K562 (cell line): ENCODE data around the gene SYMPK. TPM values are rescaled to one million over a fixed set of nuclear protein-coding genes. Genes with fewer than 3 reads are reported as not detected.

Experiments
- ASH1L ChIP-seq: fragments of 450-650 bp; IDR thresholded peaks from 2 replicates; pipeline ENCODE4 v1.6.1; 2018; ENCODE audit warnings: borderline replicate concordance, mild to moderate bottlenecking, low read depth; ENCODE audit not compliant: partially characterized antibody
- ATF1 ChIP-seq, 2 experiments: fragments of 450-650 bp in 1 of 2; IDR thresholded peaks; 2 replicates each; pipeline ENCODE4 v1.6.1; 2016; ENCODE audit warnings: missing compliant biosample characterization in 1 of 2, missing genetic modification characterization in 1 of 2
- BCL6 ChIP-seq: fragments of 250-450 bp; sonication (Bioruptor Pico); IDR thresholded peaks from 2 replicates; pipeline ENCODE4 v1.4.0; 2020
- COPS2 ChIP-seq: fragments of 450-650 bp; conservative IDR thresholded peaks from 2 replicates; pipeline ENCODE4 v1.6.1; 2016; ENCODE audit warnings: mild to moderate bottlenecking, moderate library complexity
- FOSL1 ChIP-seq: fragments of 200-800 bp; sonication (Bioruptor generic); conservative IDR thresholded peaks from 2 replicates; pipeline ENCODE4 v1.6.1; 2016; ENCODE audit warnings: missing genetic modification characterization, missing compliant biosample characterization
- HNRNPLL ChIP-seq: fragments of 200-400 bp; formaldehyde crosslinking; IDR thresholded peaks from 2 replicates; pipeline ENCODE4 v1.6.1; 2017; ENCODE audit warnings: low read length, low read depth, mild to moderate bottlenecking; ENCODE audit not compliant: poor library complexity, severe bottlenecking
- NCOA6 ChIP-seq: fragments of 450-650 bp; IDR thresholded peaks from 2 replicates; pipeline ENCODE4 v1.6.1; 2017; ENCODE audit warnings: mild to moderate bottlenecking
- NR1H2 ChIP-seq: sonication (generic); formaldehyde crosslinking; IDR thresholded peaks from 2 replicates; pipeline ENCODE4 v1.4.0; 2020; ENCODE audit warnings: mild to moderate bottlenecking, missing genetic modification reagents
- POLR2AphosphoS5 ChIP-seq: IDR thresholded peaks from 2 replicates; pipeline ENCODE4 v1.6.1; 2011; ENCODE audit warnings: mild to moderate bottlenecking, low read depth, low read length, moderate library complexity; ENCODE audit not compliant: control insufficient read depth, insufficient read depth
- PTTG1 ChIP-seq: fragments of 450-650 bp; IDR thresholded peaks from 2 replicates; pipeline ENCODE4 v1.6.1; 2016; ENCODE audit warnings: low read depth, mild to moderate bottlenecking, missing genetic modification characterization, missing compliant biosample characterization
- RCOR1 ChIP-seq, 2 experiments: IDR thresholded peaks; 2 replicates each; pipeline ENCODE4 v1.6.1; 2012; ENCODE audit warnings: low read depth in 2 of 2, low read length in 2 of 2, borderline replicate concordance in 1 of 2, improper control_type of control experiment in 1 of 2
- SMARCA4 ChIP-seq: fragments of 450-650 bp; IDR thresholded peaks from 2 replicates; pipeline ENCODE4 v1.6.1; 2016
- SRSF1 ChIP-seq: fragments of 200-400 bp; formaldehyde crosslinking; IDR thresholded peaks from 2 replicates; pipeline ENCODE4 v1.6.1; 2017; ENCODE audit warnings: mild to moderate bottlenecking, low read depth, low read length, moderate library complexity
- TFAM ChIP-seq: fragments of 250-450 bp; sonication (Bioruptor Pico); conservative IDR thresholded peaks from 2 replicates; pipeline ENCODE4 v1.5.0; 2021; ENCODE audit warnings: mild to moderate bottlenecking, moderate library complexity
- TRIM24 ChIP-seq, 2 experiments: fragments of 450-650 bp; IDR thresholded peaks; 2 replicates each; pipeline ENCODE4 v1.6.1; 2016
- YBX1 ChIP-seq: fragments of 450-650 bp; IDR thresholded peaks from 2 replicates; pipeline ENCODE4 v1.7.1; 2016; ENCODE audit warnings: mild to moderate bottlenecking
- ZBED1 ChIP-seq: IDR thresholded peaks from 2 replicates; pipeline ENCODE4 v1.6.1; 2014
- ZNF232 ChIP-seq: sonication (generic); formaldehyde crosslinking; IDR thresholded peaks from 2 replicates; pipeline ENCODE4 v1.8.0; 2022; ENCODE audit warnings: mild to moderate bottlenecking, missing genetic modification reagents
- ZNF445 ChIP-seq: fragments of 250-450 bp; sonication (Bioruptor Pico); IDR thresholded peaks from 2 replicates; pipeline ENCODE4 v1.4.0; 2020; ENCODE audit warnings: low read depth, mild to moderate bottlenecking, moderate library complexity
- polyA plus RNA-seq, 8 experiments: library from polyadenylated mRNA; depleted of rRNA in 4 of 8; stranded (reverse) in 5 of 8; unstranded in 3 of 8; fragments of >200 nt; fragmentation: Nextera tagmentation in 2 of 8; fragmentation: Illumina TruSeq in 1 of 8; extraction: Ambion mirVana in 2 of 8; extraction: Trizol in 1 of 8; gene quantifications; 2 replicates each; pipeline versions ENCODE4 v1.2.1 to v1.2.3, GENCODE V29; 2011 to 2014; ENCODE audit warnings: inconsistent platforms in 1 of 8, missing spikeins in 1 of 8
- total RNA-seq, 7 experiments: library from RNA; depleted of rRNA in 6 of 7; stranded (reverse); fragments of >200 nt in 6 of 7; fragmentation: Illumina TruSeq in 2 of 7; extraction: Trizol in 2 of 7; gene quantifications; 2 replicates each; pipeline versions ENCODE4 v1.2.1 to v1.2.3, GENCODE V29; 2011 to 2021; ENCODE audit warnings: low replicate concordance in 1 of 7
- TF ChIP-seq, protein P1 (sequence below), 2 experiments: fragments of 450-650 bp in 1 of 2; sonication (generic) in 1 of 2; formaldehyde crosslinking in 1 of 2; IDR thresholded peaks in 1 of 2; conservative IDR thresholded peaks in 1 of 2; 2 replicates each; pipeline versions ENCODE4 v1.6.1 to v1.8.1; 2016 to 2023; ENCODE audit warnings: mild to moderate bottlenecking in 2 of 2, moderate library complexity in 2 of 2, inconsistent platforms in 1 of 2, missing genetic modification reagents in 1 of 2
- TF ChIP-seq, protein P2 (sequence below): fragments of 450-650 bp; formaldehyde crosslinking; IDR thresholded peaks from 2 replicates; pipeline ENCODE4 v1.4.0; 2022; ENCODE audit warnings: mild to moderate bottlenecking, moderate library complexity
- TF ChIP-seq, protein P3 (sequence below), 2 experiments: IDR thresholded peaks in 1 of 2; conservative IDR thresholded peaks in 1 of 2; 2 replicates each; pipeline ENCODE4 v1.6.1; 2016; ENCODE audit warnings: low read depth in 2 of 2, mild to moderate bottlenecking in 1 of 2, missing compliant biosample characterization in 1 of 2, missing genetic modification characterization in 1 of 2, moderate library complexity in 1 of 2

The SYMPK gene
- total and polyA plus RNA-seq, 9 of the 15 experiments (the other 6 are each of a cell fraction or from before 2014, with no cell fraction given), result 0.73 to 95.5 (median 58.4) TPM

- TF ChIP-seq TFAM (CRISPR knock-in tag), result no peak
- no peak; the same call in 1 of the 2 replicates for TF ChIP-seq POLR2AphosphoS5
- no peak for TF ChIP-seq COPS2
- no peak for TF ChIP-seq TRIM24 (IDR thresholded peaks at IDR 0.05)
- TF ChIP-seq PTTG1 (tag), result no peak
- TF ChIP-seq, protein P1, sequence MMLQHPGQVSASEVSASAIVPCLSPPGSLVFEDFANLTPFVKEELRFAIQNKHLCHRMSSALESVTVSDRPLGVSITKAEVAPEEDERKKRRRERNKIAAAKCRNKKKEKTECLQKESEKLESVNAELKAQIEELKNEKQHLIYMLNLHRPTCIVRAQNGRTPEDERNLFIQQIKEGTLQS (IDR thresholded peaks at IDR 0.05), result no peak
- TF ChIP-seq, protein P1 (CRISPR knock-in tag; conservative IDR thresholded peaks at IDR 0.05), result no peak
- no peak for TF ChIP-seq NCOA6
- TF ChIP-seq, protein P2, sequence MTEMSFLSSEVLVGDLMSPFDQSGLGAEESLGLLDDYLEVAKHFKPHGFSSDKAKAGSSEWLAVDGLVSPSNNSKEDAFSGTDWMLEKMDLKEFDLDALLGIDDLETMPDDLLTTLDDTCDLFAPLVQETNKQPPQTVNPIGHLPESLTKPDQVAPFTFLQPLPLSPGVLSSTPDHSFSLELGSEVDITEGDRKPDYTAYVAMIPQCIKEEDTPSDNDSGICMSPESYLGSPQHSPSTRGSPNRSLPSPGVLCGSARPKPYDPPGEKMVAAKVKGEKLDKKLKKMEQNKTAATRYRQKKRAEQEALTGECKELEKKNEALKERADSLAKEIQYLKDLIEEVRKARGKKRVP, result peak; percentile 64; the same call in 1 of the 2 replicates
- TF ChIP-seq, protein P3, sequence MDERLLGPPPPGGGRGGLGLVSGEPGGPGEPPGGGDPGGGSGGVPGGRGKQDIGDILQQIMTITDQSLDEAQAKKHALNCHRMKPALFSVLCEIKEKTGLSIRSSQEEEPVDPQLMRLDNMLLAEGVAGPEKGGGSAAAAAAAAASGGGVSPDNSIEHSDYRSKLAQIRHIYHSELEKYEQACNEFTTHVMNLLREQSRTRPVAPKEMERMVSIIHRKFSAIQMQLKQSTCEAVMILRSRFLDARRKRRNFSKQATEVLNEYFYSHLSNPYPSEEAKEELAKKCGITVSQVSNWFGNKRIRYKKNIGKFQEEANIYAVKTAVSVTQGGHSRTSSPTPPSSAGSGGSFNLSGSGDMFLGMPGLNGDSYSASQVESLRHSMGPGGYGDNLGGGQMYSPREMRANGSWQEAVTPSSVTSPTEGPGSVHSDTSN (CRISPR knock-in tag; IDR thresholded peaks at IDR 0.05; ENCODE audit: low read depth), result no peak; the same call in 1 of the 2 replicates
- TF ChIP-seq, protein P3 (tag; conservative IDR thresholded peaks at IDR 0.05; ENCODE audit: low read depth), result no peak
- TF ChIP-seq FOSL1 (tag), result 0 out of 2 replicates have a peak, but pooled peaks have one; percentile 3
- TF ChIP-seq YBX1, result no peak
- no peak for TF ChIP-seq ZNF445 (CRISPR knock-in tag)
- TF ChIP-seq ASH1L, result peak; percentile 76
- no peak for TF ChIP-seq ATF1 (CRISPR knock-in tag; IDR thresholded peaks at IDR 0.05)
- peak; percentile 82 for TF ChIP-seq ATF1 (tag; IDR thresholded peaks at IDR 0.05)
- TF ChIP-seq ZBED1, result no peak
- no peak for TF ChIP-seq ZNF232 (CRISPR knock-in tag)
- TF ChIP-seq SMARCA4, result peak; percentile 29; the same call in 1 of the 2 replicates
- TF ChIP-seq NR1H2 (CRISPR knock-in tag), result no peak
- TF ChIP-seq BCL6 (CRISPR knock-in tag), result no peak
- no peak for TF ChIP-seq HNRNPLL
- no peak for TF ChIP-seq SRSF1
- TF ChIP-seq RCOR1 (IDR thresholded peaks at IDR 0.05; ENCODE audit: borderline replicate concordance in 1 of 2, low read depth in 2 of 2, low read length in 2 of 2), result no peak
Measured at GRCh38 chr19:45770192-45771101, 92.5 kb downstream of the SYMPK start (continued).
